Smooth muscle cell (in vitro differentiated cells): ENCODE measurements around the gene BEST2. TPM values are rescaled to one million over a fixed set of nuclear protein-coding genes. Genes with fewer than 3 reads are reported as not detected.

Source experiments
- DNase-seq: peaks from one replicate; lab custom pipeline; 2025; ENCODE audit not compliant: unreplicated experiment; lab: John Stamatoyannopoulos, UW
- H2AFZ ChIP-seq: fragments of 200-600 bp; sonication (generic); 2 replicates; pipeline ENCODE4 v1.6.0; 2016; ENCODE audit warnings: antibody characterized with exemption, low read depth, mild to moderate bottlenecking
- H3F3A ChIP-seq: fragments of 200-600 bp; sonication (generic); 2 replicates; pipeline ENCODE4 v1.6.0; 2017; ENCODE audit warnings: antibody characterized with exemption, low read depth
- H3K27ac ChIP-seq: fragments of 200-600 bp; sonication (generic); 2 replicates; pipeline ENCODE4 v1.5.1; 2016; ENCODE audit warnings: low read depth, mild to moderate bottlenecking
- H3K27me3 ChIP-seq: fragments of 200-600 bp; sonication (generic); 2 replicates; pipeline ENCODE4 v1.6.1; 2016; ENCODE audit warnings: low read depth, mild to moderate bottlenecking
- H3K36me3 ChIP-seq: fragments of 200-600 bp; sonication (generic); 2 replicates; pipeline ENCODE4 v1.5.1; 2016; ENCODE audit warnings: low read depth
- H3K4me1 ChIP-seq: fragments of 200-600 bp; sonication (generic); 2 replicates; pipeline ENCODE4 v1.5.1; 2016; ENCODE audit warnings: low read depth
- H3K4me2 ChIP-seq: fragments of 200-600 bp; sonication (generic); 2 replicates; pipeline ENCODE4 v1.6.0; 2016; ENCODE audit warnings: mild to moderate bottlenecking
- H3K4me3 ChIP-seq: fragments of 200-600 bp; sonication (generic); 2 replicates; pipeline ENCODE4 v1.5.1; 2016; ENCODE audit warnings: mild to moderate bottlenecking
- H3K79me2 ChIP-seq: fragments of 200-600 bp; sonication (generic); 2 replicates; pipeline ENCODE4 v1.6.0; 2016; ENCODE audit warnings: low read depth, mild to moderate bottlenecking
- H3K9ac ChIP-seq: fragments of 200-600 bp; sonication (generic); 2 replicates; pipeline ENCODE4 v1.6.0; 2016; ENCODE audit warnings: low read depth
- H3K9me3 ChIP-seq: fragments of 200-600 bp; sonication (generic); replicated peaks from 2 replicates; pipeline ENCODE4 v1.5.1; 2016; ENCODE audit warnings: low read depth
- H4K20me1 ChIP-seq: fragments of 200-600 bp; sonication (generic); 2 replicates; pipeline ENCODE4 v1.6.0; 2016; ENCODE audit warnings: low read depth
- WGBS: methylation state at CpG from one replicate; pipeline ENCODE4 v1.1.7; 2016; ENCODE audit warnings: low lambda C conversion rate; 5-methylcytosine and 5-hydroxymethylcytosine counted together
- polyA plus RNA-seq: library from polyadenylated mRNA; unstranded; fragments of >200 nt; fragmentation: Nextera tagmentation; extraction: Ambion mirVana; gene quantifications from 2 replicates; pipeline ENCODE4 v1.2.1, GENCODE V29; 2016
- total RNA-seq: library from RNA; depleted of rRNA; stranded (reverse); fragments of >200 nt; gene quantifications from 2 replicates; pipeline ENCODE4 v1.2.3, GENCODE V29; 2014
- TF ChIP-seq, protein P1 (sequence below): fragments of 200-600 bp; sonication (generic); IDR thresholded peaks from 2 replicates; pipeline ENCODE4 v1.5.1; 2017; ENCODE audit warnings: borderline replicate concordance, mild to moderate bottlenecking, antibody characterized with exemption; ENCODE audit not compliant: insufficient read depth, poor library complexity, severe bottlenecking

The BEST2 gene
- total and polyA plus RNA-seq, 2 experiments from 2014 or later = not detected

DNA sequence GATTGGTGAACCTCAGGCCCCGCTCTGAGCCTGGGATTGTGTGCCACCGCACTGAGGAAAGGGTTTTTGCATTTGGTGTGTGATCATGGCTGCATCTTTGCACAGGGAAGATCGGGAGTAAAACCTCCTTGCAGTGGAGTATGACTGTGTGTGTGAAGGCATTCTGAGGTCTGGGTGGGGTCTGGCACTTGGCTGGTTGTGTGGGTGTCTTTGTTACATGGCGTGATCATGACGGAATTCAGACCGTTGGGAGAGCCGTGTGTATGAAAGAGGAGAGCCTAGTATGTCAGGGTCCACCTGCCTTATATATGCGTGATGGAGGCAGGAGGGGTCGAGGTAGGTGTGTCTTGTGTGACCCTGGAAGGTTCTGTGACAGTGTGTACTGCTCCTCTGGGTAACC lies 740 bp upstream of the BEST2 start:
- TF ChIP-seq, protein P1, sequence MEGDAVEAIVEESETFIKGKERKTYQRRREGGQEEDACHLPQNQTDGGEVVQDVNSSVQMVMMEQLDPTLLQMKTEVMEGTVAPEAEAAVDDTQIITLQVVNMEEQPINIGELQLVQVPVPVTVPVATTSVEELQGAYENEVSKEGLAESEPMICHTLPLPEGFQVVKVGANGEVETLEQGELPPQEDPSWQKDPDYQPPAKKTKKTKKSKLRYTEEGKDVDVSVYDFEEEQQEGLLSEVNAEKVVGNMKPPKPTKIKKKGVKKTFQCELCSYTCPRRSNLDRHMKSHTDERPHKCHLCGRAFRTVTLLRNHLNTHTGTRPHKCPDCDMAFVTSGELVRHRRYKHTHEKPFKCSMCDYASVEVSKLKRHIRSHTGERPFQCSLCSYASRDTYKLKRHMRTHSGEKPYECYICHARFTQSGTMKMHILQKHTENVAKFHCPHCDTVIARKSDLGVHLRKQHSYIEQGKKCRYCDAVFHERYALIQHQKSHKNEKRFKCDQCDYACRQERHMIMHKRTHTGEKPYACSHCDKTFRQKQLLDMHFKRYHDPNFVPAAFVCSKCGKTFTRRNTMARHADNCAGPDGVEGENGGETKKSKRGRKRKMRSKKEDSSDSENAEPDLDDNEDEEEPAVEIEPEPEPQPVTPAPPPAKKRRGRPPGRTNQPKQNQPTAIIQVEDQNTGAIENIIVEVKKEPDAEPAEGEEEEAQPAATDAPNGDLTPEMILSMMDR = no peak
- Histone ChIP-seq H3K79me2 (no peaks in the 10 kb centered on the region), H3F3A (no peaks in the 10 kb centered on the region), H4K20me1 (no peaks in the 10 kb centered on the region), H3K4me3 (no peak overlapping the region), H2AFZ (no peak overlapping the region), H3K9ac (no peak overlapping the region), H3K4me2 (no peak overlapping the region), H3K27me3 (peaks cover 46% of the 10 kb centered on the region), H3K27ac (no peak overlapping the region), H3K36me3 (no peaks in the 10 kb centered on the region), H3K9me3 (no peaks in the 10 kb centered on the region), H3K4me1 (no peaks in the 10 kb centered on the region)
- WGBS = 81% methylated on average over 9 of the region's 9 CpGs
- no peak for DNase-seq

DNA sequence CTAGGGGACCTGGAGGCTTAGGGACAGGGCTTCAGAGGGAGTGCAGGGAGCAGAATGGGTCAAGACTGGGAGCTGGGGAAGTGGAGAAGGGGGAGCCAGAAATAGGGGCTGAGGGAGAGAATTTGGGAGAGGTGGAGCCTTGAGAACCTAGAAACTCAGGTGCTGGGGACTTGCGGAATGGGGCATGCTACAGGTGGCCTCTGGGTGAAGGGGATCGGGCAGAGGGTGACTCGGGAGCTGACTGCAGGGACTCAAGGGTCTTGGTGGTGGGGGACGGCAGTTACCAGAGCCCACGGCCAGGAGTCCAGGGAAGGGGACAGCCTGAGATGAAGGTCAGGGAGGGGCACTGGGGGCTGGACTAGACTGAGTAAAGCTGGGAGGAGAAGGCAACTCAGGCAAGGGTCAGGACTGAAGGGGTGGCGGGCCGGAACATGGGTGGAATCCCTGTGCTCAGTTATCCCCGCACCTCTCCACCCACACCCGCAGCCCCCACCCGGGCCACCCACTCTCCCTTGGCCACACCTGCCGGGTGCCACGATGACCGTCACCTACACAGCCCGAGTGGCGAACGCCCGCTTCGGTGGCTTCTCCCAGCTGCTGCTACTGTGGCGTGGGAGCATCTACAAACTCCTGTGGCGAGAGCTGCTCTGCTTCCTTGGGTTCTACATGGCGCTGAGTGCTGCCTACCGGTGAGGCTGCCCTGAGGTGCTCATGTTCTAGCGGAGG lies 628 bp downstream of the BEST2 start:
- DNase-seq = no peak
- no peaks in the 10 kb centered on the region for H3F3A ChIP-seq
- WGBS = 74% methylated on average over 19 of the region's 23 CpGs

DNA sequence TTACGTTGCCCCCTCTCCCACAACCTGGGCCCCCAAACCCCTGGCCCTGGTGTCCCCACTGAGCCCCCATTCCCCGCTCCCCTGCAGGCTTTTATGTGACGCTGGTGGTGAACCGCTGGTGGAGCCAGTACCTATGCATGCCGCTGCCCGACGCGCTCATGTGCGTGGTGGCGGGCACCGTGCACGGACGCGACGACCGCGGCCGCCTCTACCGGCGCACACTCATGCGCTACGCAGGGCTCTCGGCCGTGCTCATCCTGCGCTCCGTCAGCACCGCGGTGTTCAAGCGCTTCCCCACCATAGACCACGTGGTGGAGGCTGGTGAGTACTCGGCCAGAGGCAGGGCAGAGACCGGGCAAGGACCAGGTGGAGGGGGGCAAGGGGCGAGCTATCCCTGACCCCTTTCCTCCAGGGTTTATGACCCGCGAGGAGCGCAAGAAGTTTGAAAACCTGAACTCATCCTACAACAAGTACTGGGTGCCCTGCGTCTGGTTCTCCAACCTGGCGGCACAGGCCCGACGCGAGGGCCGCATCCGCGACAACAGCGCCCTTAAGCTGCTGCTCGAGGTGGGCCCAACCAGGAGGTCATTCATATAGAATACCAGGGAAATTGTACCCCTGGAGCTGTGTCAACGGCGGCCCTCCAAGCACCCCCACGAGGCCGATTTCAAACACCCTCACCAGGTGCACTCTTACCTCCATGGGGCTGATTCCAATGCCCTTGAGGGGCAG lies 3.0 kb downstream of the BEST2 start:
- no peak overlapping the region for H3K9ac ChIP-seq
- no peaks in the 10 kb centered on the region for H3K79me2 ChIP-seq
- 90% methylated on average over 38 of the region's 50 CpGs for WGBS
- TF ChIP-seq, protein P1 = no peak
- H3K27ac ChIP-seq = no peak overlapping the region
- no peak overlapping the region for H3K4me2 ChIP-seq
- peaks cover 40% of the 10 kb centered on the region for H3K27me3 ChIP-seq
- H2AFZ ChIP-seq = no peak overlapping the region
- H3F3A ChIP-seq = peaks cover 4% of the 10 kb centered on the region
- peaks cover 4% of the 10 kb centered on the region for H3K4me1 ChIP-seq
- H3K4me3 ChIP-seq = no peak overlapping the region
- H4K20me1 ChIP-seq = no peaks in the 10 kb centered on the region
- no peaks in the 10 kb centered on the region for H3K36me3 ChIP-seq
- H3K9me3 ChIP-seq = no peaks in the 10 kb centered on the region
- no peak for DNase-seq

More for the DNA sequence above, 628 bp downstream of the BEST2 start:
- Histone ChIP-seq H3K4me1 (peaks cover 1% of the 10 kb centered on the region), H3K27ac (no peak overlapping the region), H3K27me3 (peaks cover 46% of the 10 kb centered on the region), H3K36me3 (no peaks in the 10 kb centered on the region), H3K9me3 (no peaks in the 10 kb centered on the region), H3K9ac (no peak overlapping the region), H2AFZ (no peak overlapping the region), H4K20me1 (no peaks in the 10 kb centered on the region), H3K4me3 (no peak overlapping the region), H3K4me2 (no peak overlapping the region), H3K79me2 (no peaks in the 10 kb centered on the region)
- TF ChIP-seq, protein P1 = no peak
